GM12878 (cell line): ENCODE data around the gene NEAT1. TPM values are rescaled to one million over a fixed set of nuclear protein-coding genes. Genes with fewer than 3 reads are reported as not detected.

Experiments
- BMI1 ChIP-seq: fragments of 450-650 bp; IDR thresholded peaks from 2 replicates; pipeline ENCODE4 v1.6.1; 2016; ENCODE audit warnings: mild to moderate bottlenecking, moderate library complexity, borderline replicate concordance
- CBFB ChIP-seq: IDR thresholded peaks from 2 replicates; pipeline ENCODE4 v1.6.1; 2016; ENCODE audit warnings: antibody characterized with exemption, low read depth
- CEBPZ ChIP-seq: fragments of 150-350 bp; IDR thresholded peaks from 2 replicates; pipeline ENCODE4 v1.6.1; 2016; ENCODE audit warnings: low read depth, low read length
- EZH2 ChIP-seq: IDR thresholded peaks from 2 replicates; pipeline ENCODE4 v1.6.1; 2012; ENCODE audit warnings: low read depth, mild to moderate bottlenecking, control low read depth, inconsistent platforms, low read length, borderline replicate concordance; ENCODE audit not compliant: control insufficient read depth
- FOXK2 ChIP-seq: fragments of 450-650 bp; IDR thresholded peaks from 2 replicates; pipeline ENCODE4 v1.6.1; 2017; ENCODE audit warnings: mild to moderate bottlenecking, moderate library complexity
- GATAD2B ChIP-seq: fragments of 450-650 bp; conservative IDR thresholded peaks from 2 replicates; pipeline ENCODE4 v1.6.1; 2017; ENCODE audit warnings: low read depth, mild to moderate bottlenecking, moderate library complexity
- HDAC6 ChIP-seq: fragments of 200-600 bp; sonication (generic); IDR thresholded peaks from one replicate; pipeline ENCODE4 v1.8.0; 2017; ENCODE audit warnings: antibody characterized with exemption; ENCODE audit not compliant: unreplicated experiment
- IKZF2 ChIP-seq, 2 experiments: fragments of 450-650 bp; IDR thresholded peaks; 2 replicates each; pipeline ENCODE4 v1.6.1; 2017; ENCODE audit warnings: mild to moderate bottlenecking in 2 of 2, moderate library complexity in 2 of 2
- KAT2A ChIP-seq: conservative IDR thresholded peaks from 2 replicates; pipeline ENCODE4 v1.6.1; 2011; ENCODE audit warnings: low read depth, low read length; ENCODE audit not compliant: control insufficient read depth
- KLF5 ChIP-seq: fragments of 450-650 bp; IDR thresholded peaks from 2 replicates; pipeline ENCODE4 v1.6.1; 2014; ENCODE audit warnings: mild to moderate bottlenecking; ENCODE audit not compliant: partially characterized antibody
- MEF2B ChIP-seq: fragments of 450-650 bp; IDR thresholded peaks from 2 replicates; pipeline ENCODE4 v1.6.1; 2018; ENCODE audit warnings: mild to moderate bottlenecking, moderate library complexity; ENCODE audit not compliant: partially characterized antibody, poor library complexity, severe bottlenecking
- NR2C2 ChIP-seq: IDR thresholded peaks from 2 replicates; pipeline ENCODE4 v1.6.1; 2011; ENCODE audit warnings: borderline replicate concordance, low read depth; ENCODE audit not compliant: control insufficient read depth, insufficient read length
- PRDM15 ChIP-seq: fragments of 450-650 bp; formaldehyde crosslinking; IDR thresholded peaks from 2 replicates; pipeline ENCODE4 v1.4.0; 2020; ENCODE audit warnings: mild to moderate bottlenecking, moderate library complexity
- RELB ChIP-seq: fragments of 450-650 bp; IDR thresholded peaks from 2 replicates; pipeline ENCODE4 v1.6.1; 2017; ENCODE audit warnings: low read depth, mild to moderate bottlenecking, moderate library complexity
- RFX5 ChIP-seq: IDR thresholded peaks from 2 replicates; pipeline ENCODE4 v1.6.1; 2011; ENCODE audit warnings: low read depth, low read length, improper control_type of control experiment
- SIN3A ChIP-seq: IDR thresholded peaks from 2 replicates; pipeline ENCODE4 v1.6.1; 2012; ENCODE audit warnings: low read depth, low read length, improper control_type of control experiment
- SREBF1 ChIP-seq: IDR thresholded peaks from 2 replicates; pipeline ENCODE4 v1.6.1; 2012; ENCODE audit warnings: mild to moderate bottlenecking, low read length
- ZNF622 ChIP-seq: fragments of 450-650 bp; IDR thresholded peaks from 2 replicates; pipeline ENCODE4 v1.6.1; 2017; ENCODE audit warnings: mild to moderate bottlenecking, inconsistent platforms
- polyA plus RNA-seq, 11 experiments: library from polyadenylated mRNA; depleted of rRNA in 4 of 11; unstranded in 6 of 11; stranded (reverse) in 5 of 11; fragments of >200 nt; fragmentation: Nextera tagmentation in 4 of 11; fragmentation: Illumina TruSeq in 1 of 11; extraction: Ambion mirVana in 4 of 11; extraction: Trizol in 1 of 11; gene quantifications; 1 replicate in 1 of 11; 2 replicates in 10 of 11; pipeline versions ENCODE4 v1.2.1 to v1.2.3, GENCODE V29; 2011 to 2016; ENCODE audit warnings: inconsistent platforms in 2 of 11, missing spikeins in 2 of 11, low read depth in 1 of 11
- total RNA-seq, 4 experiments: library from RNA; depleted of rRNA in 3 of 4; stranded (reverse); fragments of >200 nt in 3 of 4; fragmentation: Illumina TruSeq in 1 of 4; extraction: Trizol in 1 of 4; gene quantifications; 2 replicates each; pipeline versions ENCODE4 v1.2.1 to v1.2.3, GENCODE V29; 2013 to 2021

The NEAT1 gene
- total and polyA plus RNA-seq, 10 of the 15 experiments (the other 5 are each of a cell fraction or from before 2014, with no cell fraction given): 13.6 to 328 (median 69.4) TPM

- TF ChIP-seq SREBF1 (peak; percentile 58; the same call in 1 of the 2 replicates), NR2C2 (no peak), RELB (peak; percentile 8; the same call in 1 of the 2 replicates), EZH2 (no peak), CEBPZ (no peak), PRDM15 (0 out of 2 replicates have a peak, but pooled peaks have one; percentile 40), KLF5 (no peak), HDAC6 (no peak), KAT2A (no peak), RFX5 (no peak), CBFB (no peak), MEF2B (no peak), SIN3A (no peak), GATAD2B (peak; percentile 53; the same call in 1 of the 2 replicates), ZNF622 (no peak), BMI1 (no peak), FOXK2 (no peak), IKZF2 (IDR thresholded peaks at IDR 0.05) (peak; percentile 99)
These were observed 585 bp upstream of the NEAT1 start (continued) for GRCh38 chr11:65421794-65422632.
